ENCODE measurements around the gene POC1A. TPM values are rescaled to one million over a fixed set of nuclear protein-coding genes. Genes with fewer than 3 reads are reported as not detected.

Gene POC1A
- total and polyA plus RNA-seq, 2 donors (not counting 1 experiment from before 2014, with no cell fraction given), result 1.7 to 2.8 TPM

DNA sequence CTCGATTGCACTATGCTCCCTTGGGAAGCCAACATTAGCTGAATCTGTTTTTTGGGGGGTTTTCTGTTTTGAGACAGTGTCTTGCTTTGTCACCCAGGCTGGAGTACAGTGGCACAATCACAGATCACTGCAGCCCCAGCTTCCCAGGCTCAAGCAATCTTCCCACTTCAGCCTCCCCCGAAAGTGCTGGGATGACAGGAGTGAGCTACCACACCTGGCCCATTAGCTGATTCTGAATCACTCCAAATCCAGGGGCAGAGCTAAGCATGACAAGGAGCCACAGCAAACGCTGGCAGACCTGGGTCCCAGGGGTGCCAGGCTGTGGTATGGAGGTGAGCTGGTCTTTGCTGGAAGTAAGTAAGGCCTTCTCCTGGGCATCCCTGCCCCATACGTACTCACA is 18.9 kb downstream of the POC1A start:
- Histone ChIP-seq H3K27me3 (replicated peaks in 1 of 4; ENCODE audit: control extremely low read depth in 1 of 4, control insufficient read depth in 3 of 4, insufficient read depth in 4 of 4, low read length in 3 of 4) (no peaks in the 10 kb centered on the region), H4K20me1 (ENCODE audit: control insufficient read depth, insufficient read depth, low read length, poor library complexity, severe bottlenecking) (no peaks in the 10 kb centered on the region), H3K4me3 (ENCODE audit: control extremely low read depth in 1 of 5, extremely low read depth in 1 of 5, insufficient read depth in 1 of 5, low read depth in 2 of 5, low read length in 4 of 5) (no peak overlapping the region), H3K9me3 (ENCODE audit: control extremely low read depth in 1 of 3, control insufficient read depth in 2 of 3, insufficient read depth in 1 of 3, low read length in 2 of 3) (no peaks in the 10 kb centered on the region), H3K4me1 (ENCODE audit: control insufficient read depth in 2 of 2, insufficient read depth in 2 of 2, low read length in 2 of 2) (peaks cover 4 to 6% of the 10 kb centered on the region in 2 donors), H3K27ac (ENCODE audit: low read length in 2 of 2) (no peak overlapping the region), H3K9ac (ENCODE audit: low read length) (no peak overlapping the region), H3K79me2 (ENCODE audit: control insufficient read depth, insufficient read depth, low read length) (no peaks in the 10 kb centered on the region), H3K36me3 (replicated peaks in 1 of 2; ENCODE audit: control extremely low read depth in 1 of 2, control insufficient read depth in 1 of 2, extremely low read depth in 1 of 2, insufficient read depth in 2 of 2, low read length in 1 of 2) (no peaks in the 10 kb centered on the region), H2AFZ (ENCODE audit: insufficient read depth, low read depth, low read length, poor library complexity, severe bottlenecking) (no peak overlapping the region), H3K4me2 (replicated peaks; ENCODE audit: low read depth, low read length, poor library complexity, severe bottlenecking) (no peak overlapping the region)
- Mint-ChIP-seq H3K27ac (no peak overlapping the region), H3K4me1 (peaks cover 6% of the 10 kb centered on the region), H3K4me3 (no peak overlapping the region), H3K9me3 (ENCODE audit: insufficient read depth) (no peaks in the 10 kb centered on the region), H3K27me3 (no peaks in the 10 kb centered on the region)
- CTCF ChIA-PET, result interaction anchor here (2.1 to 2.5 kb wide), 2 partner anchors 9 to 12 kb away, joined by 6 to 10 read pairs; no protein-coding TSS in a partner anchor
- DNase-seq (no peak), ATAC-seq (ENCODE audit: low read depth) (no peak)
- TF ChIP-seq, protein P1, sequence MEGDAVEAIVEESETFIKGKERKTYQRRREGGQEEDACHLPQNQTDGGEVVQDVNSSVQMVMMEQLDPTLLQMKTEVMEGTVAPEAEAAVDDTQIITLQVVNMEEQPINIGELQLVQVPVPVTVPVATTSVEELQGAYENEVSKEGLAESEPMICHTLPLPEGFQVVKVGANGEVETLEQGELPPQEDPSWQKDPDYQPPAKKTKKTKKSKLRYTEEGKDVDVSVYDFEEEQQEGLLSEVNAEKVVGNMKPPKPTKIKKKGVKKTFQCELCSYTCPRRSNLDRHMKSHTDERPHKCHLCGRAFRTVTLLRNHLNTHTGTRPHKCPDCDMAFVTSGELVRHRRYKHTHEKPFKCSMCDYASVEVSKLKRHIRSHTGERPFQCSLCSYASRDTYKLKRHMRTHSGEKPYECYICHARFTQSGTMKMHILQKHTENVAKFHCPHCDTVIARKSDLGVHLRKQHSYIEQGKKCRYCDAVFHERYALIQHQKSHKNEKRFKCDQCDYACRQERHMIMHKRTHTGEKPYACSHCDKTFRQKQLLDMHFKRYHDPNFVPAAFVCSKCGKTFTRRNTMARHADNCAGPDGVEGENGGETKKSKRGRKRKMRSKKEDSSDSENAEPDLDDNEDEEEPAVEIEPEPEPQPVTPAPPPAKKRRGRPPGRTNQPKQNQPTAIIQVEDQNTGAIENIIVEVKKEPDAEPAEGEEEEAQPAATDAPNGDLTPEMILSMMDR (IDR thresholded peaks at IDR 0.05), result no peak
- TF ChIP-seq EZH2 (IDR thresholded peaks at IDR 0.05; ENCODE audit: borderline replicate concordance, insufficient read depth, low read depth, low read length, poor library complexity, severe bottlenecking), result no peak
- POLR2A ChIA-PET, result no interaction called here
- 100% methylated on average over 1 of the region's 4 CpGs for WGBS (ENCODE audit: insufficient coverage)
- intact Hi-C loops (cut with micrococcal nuclease), result no loop called here

- Histone ChIP-seq H3K27ac (ENCODE audit: low read length in 2 of 2) (no peak overlapping the region), H3K9me3 (ENCODE audit: control extremely low read depth in 1 of 3, control insufficient read depth in 2 of 3, insufficient read depth in 1 of 3, low read length in 2 of 3) (no peaks in the 10 kb centered on the region), H3K4me1 (ENCODE audit: control insufficient read depth in 2 of 2, insufficient read depth in 2 of 2, low read length in 2 of 2) (peaks cover 4 to 6% of the 10 kb centered on the region in 2 donors), H4K20me1 (ENCODE audit: control insufficient read depth, insufficient read depth, low read length, poor library complexity, severe bottlenecking) (no peaks in the 10 kb centered on the region), H3K27me3 (replicated peaks in 1 of 4; ENCODE audit: control extremely low read depth in 1 of 4, control insufficient read depth in 3 of 4, insufficient read depth in 4 of 4, low read length in 3 of 4) (no peaks in the 10 kb centered on the region), H3K4me2 (replicated peaks; ENCODE audit: low read depth, low read length, poor library complexity, severe bottlenecking) (no peak overlapping the region), H3K36me3 (replicated peaks in 1 of 2; ENCODE audit: control extremely low read depth in 1 of 2, control insufficient read depth in 1 of 2, extremely low read depth in 1 of 2, insufficient read depth in 2 of 2, low read length in 1 of 2) (no peaks in the 10 kb centered on the region), H3K4me3 (ENCODE audit: control extremely low read depth in 1 of 5, extremely low read depth in 1 of 5, insufficient read depth in 1 of 5, low read depth in 2 of 5, low read length in 4 of 5) (no peak overlapping the region), H2AFZ (ENCODE audit: insufficient read depth, low read depth, low read length, poor library complexity, severe bottlenecking) (no peak overlapping the region), H3K79me2 (ENCODE audit: control insufficient read depth, insufficient read depth, low read length) (no peaks in the 10 kb centered on the region), H3K9ac (ENCODE audit: low read length) (no peak overlapping the region)
- no peaks in the 10 kb centered on the region for H3K27me3 Mint-ChIP-seq
- no peaks in the 10 kb centered on the region for H3K9me3 Mint-ChIP-seq (ENCODE audit: insufficient read depth)
- WGBS (ENCODE audit: insufficient coverage), result 20% methylated on average over 3 of the region's 3 CpGs
- CTCF ChIA-PET, result interaction anchor here (2.1 to 2.5 kb wide), 2 partner anchors 10 to 12 kb away, joined by 6 to 10 read pairs; no protein-coding TSS in a partner anchor
- no peak overlapping the region for H3K27ac Mint-ChIP-seq
- DNase-seq, result no peak
- no peak overlapping the region for H3K4me3 Mint-ChIP-seq
- intact Hi-C loops (cut with micrococcal nuclease), result no loop called here
- POLR2A ChIA-PET, result no interaction called here
- ATAC-seq (ENCODE audit: low read depth), result peak; percentile 14
- H3K4me1 Mint-ChIP-seq, result peaks cover 6% of the 10 kb centered on the region
- TF ChIP-seq EZH2 (IDR thresholded peaks at IDR 0.05; ENCODE audit: borderline replicate concordance, insufficient read depth, low read depth, low read length, poor library complexity, severe bottlenecking), result no peak
- TF ChIP-seq, protein P1 (IDR thresholded peaks at IDR 0.05), result no peak
Measured at GRCh38 chr3:52134761-52135160, 19.5 kb downstream of the POC1A start.
